Stimulated activated CD8-positive, alpha-beta memory T cell treated with anti-CD3 and anti-CD28 coated beads, Interleukin-7, amount 100 ng/mL, for 24 hours (primary cell): ENCODE measurements around the gene UBQLN1.
A peak's percentile ranks its signal among the peaks of the same experiment; 100 is the strongest.
"Not testable (repeated sequence)": the region's sequence is repeated elsewhere in the genome, so short reads cannot be mapped to it uniquely, and the experiment has no call there.

Source experiments
- DNase-seq: peaks from one replicate; pipeline ENCODE4 v3.0.0-alpha.2; 2020; ENCODE audit warnings: low read depth

The UBQLN1 gene

GRCh38 chr9:83707768-83708514, at the start of gene UBQLN1:
Gene UBQLN1, minus strand, starts transcription at chr9:83707958. Its CDS starts 279 bp downstream, at chr9:83707679.
- peak; percentile 87 for DNase-seq

GRCh38 chr9:83754383-83754977, 46.7 kb upstream of the UBQLN1 start:
- no peak for DNase-seq

GRCh38 chr9:83749706-83750105, 41.9 kb upstream of the UBQLN1 start:
- no peak for DNase-seq

GRCh38 chr9:83744206-83744605, 36.4 kb upstream of the UBQLN1 start:
- no peak for DNase-seq

GRCh38 chr9:83733739-83734138, 26.0 kb upstream of the UBQLN1 start:
- no peak for DNase-seq

GRCh38 chr9:83728591-83729368, 21.0 kb upstream of the UBQLN1 start:
- not testable (repeated sequence) for DNase-seq

- no peak for DNase-seq
Observed at GRCh38 chr9:83724436-83724835, 16.7 kb upstream of the UBQLN1 start.

- no peak for DNase-seq
Observed at GRCh38 chr9:83722726-83723495, 15.2 kb upstream of the UBQLN1 start.

- DNase-seq, result no peak
Observed at GRCh38 chr9:83721509-83721908, 13.8 kb upstream of the UBQLN1 start.

- no peak for DNase-seq
Observed at GRCh38 chr9:83715794-83716193, 8.0 kb upstream of the UBQLN1 start.

- DNase-seq, result no peak
Observed at GRCh38 chr9:83715221-83715620, 7.5 kb upstream of the UBQLN1 start.

- no peak for DNase-seq
Observed at GRCh38 chr9:83714329-83714728, 6.6 kb upstream of the UBQLN1 start.

GRCh38 chr9:83708515-83709158, 879 bp upstream of the UBQLN1 start:
- peak; percentile 33 for DNase-seq

- no peak for DNase-seq
Observed at GRCh38 chr9:83707518-83707767, 315 bp downstream of the UBQLN1 start.

GRCh38 chr9:83706676-83707517, 861 bp downstream of the UBQLN1 start:
- DNase-seq, result peak; percentile 48

- not testable (repeated sequence) for DNase-seq
Observed at GRCh38 chr9:83705219-83705651, 2.5 kb downstream of the UBQLN1 start.

GRCh38 chr9:83701769-83702168, 6.0 kb downstream of the UBQLN1 start:
- DNase-seq, result no peak

GRCh38 chr9:83701286-83701685, 6.5 kb downstream of the UBQLN1 start:
- no peak for DNase-seq

GRCh38 chr9:83699615-83700014, 8.1 kb downstream of the UBQLN1 start:
- no peak for DNase-seq

- no peak for DNase-seq
Observed at GRCh38 chr9:83698976-83699585, 8.7 kb downstream of the UBQLN1 start.

GRCh38 chr9:83691492-83691891, 16.3 kb downstream of the UBQLN1 start:
- no peak for DNase-seq
